GM23338 (cell line): ENCODE data around the gene SLX9. TPM values are rescaled to one million over a fixed set of nuclear protein-coding genes. Genes with fewer than 3 reads are reported as not detected.

Experiments used
- ATAC-seq: fragments of 200-7000 bp; cut with Tn5 transposase; 3 replicates; pipeline ENCODE4 v1.9.1; 2020
- DNase-seq: peaks from one replicate; pipeline ENCODE4 v3.0.0-alpha.2; 2015; ENCODE audit warnings: low spot score
- H2AFZ ChIP-seq: fragments of 200-600 bp; sonication (generic); 2 replicates; pipeline ENCODE4 v1.8.0; 2016; ENCODE audit warnings: antibody characterized with exemption, mild to moderate bottlenecking, moderate library complexity
- H3F3A ChIP-seq: fragments of 200-600 bp; sonication (generic); replicated peaks from 2 replicates; pipeline ENCODE4 v1.8.0; 2017; ENCODE audit warnings: antibody characterized with exemption, mixed run types, low read depth
- H3K27ac ChIP-seq: fragments of 200-600 bp; sonication (generic); 2 replicates; pipeline ENCODE4 v1.6.1; 2016; ENCODE audit warnings: low read depth
- H3K27me3 ChIP-seq: fragments of 200-600 bp; sonication (generic); 2 replicates; pipeline ENCODE4 v1.8.0; 2016; ENCODE audit warnings: mild to moderate bottlenecking, mixed run types, moderate library complexity; ENCODE audit not compliant: insufficient read depth
- H3K36me3 ChIP-seq: fragments of 200-600 bp; sonication (generic); 2 replicates; pipeline ENCODE4 v1.8.0; 2016; ENCODE audit warnings: mild to moderate bottlenecking; ENCODE audit not compliant: insufficient read depth
- H3K4me1 ChIP-seq: fragments of 200-600 bp; sonication (generic); 2 replicates; pipeline ENCODE4 v1.8.0; 2016; ENCODE audit warnings: mild to moderate bottlenecking, moderate library complexity; ENCODE audit not compliant: insufficient read depth
- H3K4me2 ChIP-seq: fragments of 200-600 bp; sonication (generic); 2 replicates; pipeline ENCODE4 v1.7.1; 2017; ENCODE audit warnings: mixed run types
- H3K4me3 ChIP-seq: fragments of 200-600 bp; sonication (generic); 2 replicates; pipeline ENCODE4 v1.6.1; 2016; ENCODE audit warnings: mixed run types
- H3K79me2 ChIP-seq: fragments of 200-600 bp; sonication (generic); replicated peaks from 2 replicates; pipeline ENCODE4 v1.8.0; 2017; ENCODE audit warnings: mild to moderate bottlenecking; ENCODE audit not compliant: insufficient read depth
- H3K9me2 ChIP-seq: fragments of 200-600 bp; sonication (generic); 2 replicates; pipeline ENCODE4 v1.8.0; 2017; ENCODE audit not compliant: insufficient read depth
- H4K20me1 ChIP-seq: fragments of 200-600 bp; sonication (generic); replicated peaks from 2 replicates; pipeline ENCODE4 v1.8.0; 2017; ENCODE audit warnings: mild to moderate bottlenecking; ENCODE audit not compliant: insufficient read depth
- H3K27ac Mint-ChIP-seq: 2 replicates; pipeline ENCODE4 v1.8.0; 2020; ENCODE audit warnings: inconsistent platforms, mild to moderate bottlenecking, moderate library complexity, mixed read lengths
- H3K27me3 Mint-ChIP-seq: 3 replicates; pipeline ENCODE4 v1.8.0; 2022; ENCODE audit warnings: low read depth, mild to moderate bottlenecking, moderate library complexity, mixed read lengths, inconsistent platforms; ENCODE audit not compliant: insufficient read depth, poor library complexity
- H3K36me3 Mint-ChIP-seq: 3 replicates; pipeline ENCODE4 v1.8.0; 2021; ENCODE audit warnings: low read depth, mild to moderate bottlenecking, inconsistent platforms, moderate library complexity, mixed read lengths
- H3K4me1 Mint-ChIP-seq: 3 replicates; pipeline ENCODE4 v1.8.0; 2020; ENCODE audit warnings: mild to moderate bottlenecking, inconsistent platforms, mixed read lengths
- H3K4me3 Mint-ChIP-seq: 3 replicates; pipeline ENCODE4 v1.8.0; 2021; ENCODE audit warnings: moderate library complexity, mild to moderate bottlenecking, inconsistent platforms, mixed read lengths
- H3K9me3 Mint-ChIP-seq: 3 replicates; pipeline ENCODE4 v1.8.0; 2020; ENCODE audit warnings: moderate library complexity, mild to moderate bottlenecking, inconsistent platforms, mixed read lengths
- CREB1 ChIP-seq: fragments of 250-450 bp; sonication (Bioruptor Pico); IDR thresholded peaks from 2 replicates; pipeline ENCODE4 v1.5.0; 2020; ENCODE audit warnings: low read depth, mild to moderate bottlenecking, moderate library complexity
- ZNF331 ChIP-seq: fragments of 250-450 bp; sonication (Bioruptor Pico); IDR thresholded peaks from 2 replicates; pipeline ENCODE4 v1.5.0; 2020; ENCODE audit warnings: low read depth, mild to moderate bottlenecking, moderate library complexity
- polyA plus RNA-seq: library from polyadenylated mRNA; unstranded; fragments of >200 nt; fragmentation: Nextera tagmentation; extraction: Ambion mirVana; gene quantifications from 2 replicates; pipeline ENCODE4 v1.2.1, GENCODE V29; 2016
- total RNA-seq: library from RNA; depleted of rRNA; stranded (reverse); fragments of >200 nt; shearing (Covaris generic); gene quantifications from 2 replicates; pipeline ENCODE4 v1.2.3, GENCODE V29; 2014
- TF ChIP-seq, protein P1 (sequence below): fragments of 250-450 bp; sonication (Bioruptor Pico); IDR thresholded peaks from 2 replicates; pipeline ENCODE4 v1.5.0; 2020; ENCODE audit warnings: mild to moderate bottlenecking, moderate library complexity
- TF ChIP-seq, protein P2 (sequence below), 2 experiments: fragments of 200-600 bp in 1 of 2; sonication (generic) in 1 of 2; conservative IDR thresholded peaks; 2 replicates each; pipeline versions ENCODE4 v1.5.1 to v1.6.1; 2016 to 2017; ENCODE audit warnings: antibody characterized with exemption in 2 of 2, low read depth in 2 of 2, mild to moderate bottlenecking in 2 of 2, moderate library complexity in 1 of 2
- TF ChIP-seq, protein P3 (sequence below): IDR thresholded peaks from 2 replicates; pipeline ENCODE4 v1.6.1; 2016; ENCODE audit warnings: antibody characterized with exemption

Gene SLX9
- total and polyA plus RNA-seq, 2 experiments from 2014 or later, result 41.5 to 46.9 TPM

DNA sequence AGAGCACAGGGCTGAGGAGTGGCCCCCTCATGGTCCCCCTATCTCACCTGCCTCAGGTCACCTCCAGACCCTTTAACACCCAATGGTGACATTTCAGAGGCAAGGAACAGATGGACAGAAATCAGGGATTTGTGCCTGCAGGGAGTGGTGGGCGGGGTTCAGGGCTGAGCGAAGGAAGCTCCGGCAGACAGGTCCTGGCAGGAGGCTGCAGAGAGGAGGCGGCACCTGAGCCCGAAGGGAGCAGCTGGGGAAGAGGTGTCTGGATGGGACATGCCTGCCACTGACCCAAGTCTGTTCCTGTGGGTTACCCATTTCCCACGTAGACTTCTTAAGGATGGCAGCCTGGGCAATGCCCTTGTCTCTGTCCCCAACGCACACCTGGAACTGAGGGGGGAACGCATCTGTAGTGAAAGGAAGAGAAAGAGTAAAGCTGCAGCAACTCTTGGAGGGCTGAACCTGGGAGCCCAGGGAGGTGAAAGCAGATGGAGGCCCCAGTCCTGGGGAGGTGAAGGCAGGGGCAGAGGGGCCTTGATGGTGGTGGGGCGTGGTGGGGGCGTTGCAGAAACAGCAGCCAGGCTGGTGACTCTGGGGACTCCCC is 72.9 kb downstream of the SLX9 start (continued):
- TF ChIP-seq, protein P1, sequence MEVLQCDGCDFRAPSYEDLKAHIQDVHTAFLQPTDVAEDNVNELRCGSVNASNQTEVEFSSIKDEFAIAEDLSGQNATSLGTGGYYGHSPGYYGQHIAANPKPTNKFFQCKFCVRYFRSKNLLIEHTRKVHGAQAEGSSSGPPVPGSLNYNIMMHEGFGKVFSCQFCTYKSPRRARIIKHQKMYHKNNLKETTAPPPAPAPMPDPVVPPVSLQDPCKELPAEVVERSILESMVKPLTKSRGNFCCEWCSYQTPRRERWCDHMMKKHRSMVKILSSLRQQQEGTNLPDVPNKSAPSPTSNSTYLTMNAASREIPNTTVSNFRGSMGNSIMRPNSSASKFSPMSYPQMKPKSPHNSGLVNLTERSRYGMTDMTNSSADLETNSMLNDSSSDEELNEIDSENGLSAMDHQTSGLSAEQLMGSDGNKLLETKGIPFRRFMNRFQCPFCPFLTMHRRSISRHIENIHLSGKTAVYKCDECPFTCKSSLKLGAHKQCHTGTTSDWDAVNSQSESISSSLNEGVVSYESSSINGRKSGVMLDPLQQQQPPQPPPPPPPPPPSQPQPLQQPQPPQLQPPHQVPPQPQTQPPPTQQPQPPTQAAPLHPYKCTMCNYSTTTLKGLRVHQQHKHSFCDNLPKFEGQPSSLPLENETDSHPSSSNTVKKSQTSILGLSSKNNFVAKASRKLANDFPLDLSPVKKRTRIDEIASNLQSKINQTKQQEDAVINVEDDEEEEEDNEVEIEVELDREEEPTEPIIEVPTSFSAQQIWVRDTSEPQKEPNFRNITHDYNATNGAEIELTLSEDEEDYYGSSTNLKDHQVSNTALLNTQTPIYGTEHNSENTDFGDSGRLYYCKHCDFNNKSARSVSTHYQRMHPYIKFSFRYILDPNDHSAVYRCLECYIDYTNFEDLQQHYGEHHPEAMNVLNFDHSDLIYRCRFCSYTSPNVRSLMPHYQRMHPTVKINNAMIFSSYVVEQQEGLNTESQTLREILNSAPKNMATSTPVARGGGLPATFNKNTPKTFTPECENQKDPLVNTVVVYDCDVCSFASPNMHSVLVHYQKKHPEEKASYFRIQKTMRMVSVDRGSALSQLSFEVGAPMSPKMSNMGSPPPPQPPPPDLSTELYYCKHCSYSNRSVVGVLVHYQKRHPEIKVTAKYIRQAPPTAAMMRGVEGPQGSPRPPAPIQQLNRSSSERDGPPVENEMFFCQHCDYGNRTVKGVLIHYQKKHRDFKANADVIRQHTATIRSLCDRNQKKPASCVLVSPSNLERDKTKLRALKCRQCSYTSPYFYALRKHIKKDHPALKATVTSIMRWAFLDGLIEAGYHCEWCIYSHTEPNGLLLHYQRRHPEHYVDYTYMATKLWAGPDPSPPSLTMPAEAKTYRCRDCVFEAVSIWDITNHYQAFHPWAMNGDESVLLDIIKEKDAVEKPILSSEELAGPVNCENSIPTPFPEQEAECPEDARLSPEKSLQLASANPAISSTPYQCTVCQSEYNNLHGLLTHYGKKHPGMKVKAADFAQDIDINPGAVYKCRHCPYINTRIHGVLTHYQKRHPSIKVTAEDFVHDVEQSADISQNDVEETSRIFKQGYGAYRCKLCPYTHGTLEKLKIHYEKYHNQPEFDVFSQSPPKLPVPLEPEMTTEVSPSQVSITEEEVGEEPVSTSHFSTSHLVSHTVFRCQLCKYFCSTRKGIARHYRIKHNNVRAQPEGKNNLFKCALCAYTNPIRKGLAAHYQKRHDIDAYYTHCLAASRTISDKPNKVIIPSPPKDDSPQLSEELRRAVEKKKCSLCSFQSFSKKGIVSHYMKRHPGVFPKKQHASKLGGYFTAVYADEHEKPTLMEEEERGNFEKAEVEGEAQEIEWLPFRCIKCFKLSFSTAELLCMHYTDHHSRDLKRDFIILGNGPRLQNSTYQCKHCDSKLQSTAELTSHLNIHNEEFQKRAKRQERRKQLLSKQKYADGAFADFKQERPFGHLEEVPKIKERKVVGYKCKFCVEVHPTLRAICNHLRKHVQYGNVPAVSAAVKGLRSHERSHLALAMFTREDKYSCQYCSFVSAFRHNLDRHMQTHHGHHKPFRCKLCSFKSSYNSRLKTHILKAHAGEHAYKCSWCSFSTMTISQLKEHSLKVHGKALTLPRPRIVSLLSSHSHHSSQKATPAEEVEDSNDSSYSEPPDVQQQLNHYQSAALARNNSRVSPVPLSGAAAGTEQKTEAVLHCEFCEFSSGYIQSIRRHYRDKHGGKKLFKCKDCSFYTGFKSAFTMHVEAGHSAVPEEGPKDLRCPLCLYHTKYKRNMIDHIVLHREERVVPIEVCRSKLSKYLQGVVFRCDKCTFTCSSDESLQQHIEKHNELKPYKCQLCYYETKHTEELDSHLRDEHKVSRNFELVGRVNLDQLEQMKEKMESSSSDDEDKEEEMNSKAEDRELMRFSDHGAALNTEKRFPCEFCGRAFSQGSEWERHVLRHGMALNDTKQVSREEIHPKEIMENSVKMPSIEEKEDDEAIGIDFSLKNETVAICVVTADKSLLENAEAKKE, result no peak
- TF ChIP-seq, protein P2, sequence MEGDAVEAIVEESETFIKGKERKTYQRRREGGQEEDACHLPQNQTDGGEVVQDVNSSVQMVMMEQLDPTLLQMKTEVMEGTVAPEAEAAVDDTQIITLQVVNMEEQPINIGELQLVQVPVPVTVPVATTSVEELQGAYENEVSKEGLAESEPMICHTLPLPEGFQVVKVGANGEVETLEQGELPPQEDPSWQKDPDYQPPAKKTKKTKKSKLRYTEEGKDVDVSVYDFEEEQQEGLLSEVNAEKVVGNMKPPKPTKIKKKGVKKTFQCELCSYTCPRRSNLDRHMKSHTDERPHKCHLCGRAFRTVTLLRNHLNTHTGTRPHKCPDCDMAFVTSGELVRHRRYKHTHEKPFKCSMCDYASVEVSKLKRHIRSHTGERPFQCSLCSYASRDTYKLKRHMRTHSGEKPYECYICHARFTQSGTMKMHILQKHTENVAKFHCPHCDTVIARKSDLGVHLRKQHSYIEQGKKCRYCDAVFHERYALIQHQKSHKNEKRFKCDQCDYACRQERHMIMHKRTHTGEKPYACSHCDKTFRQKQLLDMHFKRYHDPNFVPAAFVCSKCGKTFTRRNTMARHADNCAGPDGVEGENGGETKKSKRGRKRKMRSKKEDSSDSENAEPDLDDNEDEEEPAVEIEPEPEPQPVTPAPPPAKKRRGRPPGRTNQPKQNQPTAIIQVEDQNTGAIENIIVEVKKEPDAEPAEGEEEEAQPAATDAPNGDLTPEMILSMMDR (conservative IDR thresholded peaks at IDR 0.05; ENCODE audit: low read depth in 2 of 2), result no peak
- TF ChIP-seq, protein P3, sequence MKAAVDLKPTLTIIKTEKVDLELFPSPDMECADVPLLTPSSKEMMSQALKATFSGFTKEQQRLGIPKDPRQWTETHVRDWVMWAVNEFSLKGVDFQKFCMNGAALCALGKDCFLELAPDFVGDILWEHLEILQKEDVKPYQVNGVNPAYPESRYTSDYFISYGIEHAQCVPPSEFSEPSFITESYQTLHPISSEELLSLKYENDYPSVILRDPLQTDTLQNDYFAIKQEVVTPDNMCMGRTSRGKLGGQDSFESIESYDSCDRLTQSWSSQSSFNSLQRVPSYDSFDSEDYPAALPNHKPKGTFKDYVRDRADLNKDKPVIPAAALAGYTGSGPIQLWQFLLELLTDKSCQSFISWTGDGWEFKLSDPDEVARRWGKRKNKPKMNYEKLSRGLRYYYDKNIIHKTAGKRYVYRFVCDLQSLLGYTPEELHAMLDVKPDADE, result no peak

DNA sequence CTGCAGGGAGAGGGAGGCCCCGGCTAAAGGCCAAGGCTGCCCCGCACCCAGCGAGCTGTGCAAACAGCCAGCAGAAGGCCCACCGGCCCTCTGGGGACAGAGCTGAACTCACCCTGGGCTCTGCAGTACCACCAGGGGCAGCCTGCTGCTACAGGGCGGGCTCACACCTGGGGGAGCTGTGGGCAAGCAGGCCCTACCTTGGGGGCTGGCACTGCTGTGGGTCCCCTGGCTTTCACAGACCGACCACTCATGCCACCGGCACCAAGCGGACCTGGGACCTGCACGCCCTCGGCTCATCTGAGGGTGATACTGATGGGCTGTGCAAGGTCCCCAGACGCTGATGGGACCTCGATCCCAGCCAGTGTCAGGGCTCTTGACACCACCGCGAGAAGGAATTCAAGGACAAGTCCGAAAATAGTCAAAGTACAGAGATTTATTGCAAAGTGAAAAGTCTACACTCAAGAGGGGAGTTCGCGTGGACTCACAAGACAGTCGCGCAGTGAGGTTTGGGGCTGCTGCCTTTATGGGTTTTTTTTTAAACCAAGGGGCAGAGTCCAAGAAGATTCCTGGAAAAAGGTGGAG is 73.5 kb downstream of the SLX9 start:
- no peak overlapping the region for H2AFZ ChIP-seq
- Mint-ChIP-seq H3K9me3 (no peaks in the 10 kb centered on the region), H3K4me1 (peaks cover 22% of the 10 kb centered on the region), H3K27ac (no peak overlapping the region), H3K4me3 (no peak overlapping the region), H3K27me3 (peaks cover 23% of the 10 kb centered on the region), H3K36me3 (no peaks in the 10 kb centered on the region)
- peaks cover 11% of the 10 kb centered on the region for H3K27me3 ChIP-seq
- H3K4me1 ChIP-seq, result peaks cover 13% of the 10 kb centered on the region
- TF ChIP-seq CREB1 (no peak), ZNF331 (CRISPR knock-in tag) (no peak)
- TF ChIP-seq, protein P2 (conservative IDR thresholded peaks at IDR 0.05; ENCODE audit: low read depth in 2 of 2), result peak; percentile 4 to 29; a peak in 2 of 4 replicates
- peak overlapping the region; percentile 70; the same call in 1 of the 2 replicates for H3K4me2 ChIP-seq
- H3K27ac ChIP-seq, result no peak overlapping the region
- H3K9me2 ChIP-seq, result no peaks in the 10 kb centered on the region
- H3K4me3 ChIP-seq, result no peak overlapping the region
- no peak for DNase-seq
- no peaks in the 10 kb centered on the region for H3K79me2 ChIP-seq
- no peaks in the 10 kb centered on the region for H3K36me3 ChIP-seq
- peaks cover 7% of the 10 kb centered on the region; the same call in 1 of the 2 replicates for H3F3A ChIP-seq
- H4K20me1 ChIP-seq, result no peaks in the 10 kb centered on the region; the same call in 1 of the 2 replicates
- ATAC-seq, result peak; percentile 55
